Retina (tissue), 1 donor: ENCODE data around the gene GALNTL6.
"Not testable (repeated sequence)": the region's sequence is repeated elsewhere in the genome, so short reads cannot be mapped to it uniquely, and the experiment has no call there.

ENCODE experiments used
- DNase-seq: peaks from one replicate; pipeline ENCODE4 v3.0.0-alpha.2; 2016

GALNTL6 gene

DNA sequence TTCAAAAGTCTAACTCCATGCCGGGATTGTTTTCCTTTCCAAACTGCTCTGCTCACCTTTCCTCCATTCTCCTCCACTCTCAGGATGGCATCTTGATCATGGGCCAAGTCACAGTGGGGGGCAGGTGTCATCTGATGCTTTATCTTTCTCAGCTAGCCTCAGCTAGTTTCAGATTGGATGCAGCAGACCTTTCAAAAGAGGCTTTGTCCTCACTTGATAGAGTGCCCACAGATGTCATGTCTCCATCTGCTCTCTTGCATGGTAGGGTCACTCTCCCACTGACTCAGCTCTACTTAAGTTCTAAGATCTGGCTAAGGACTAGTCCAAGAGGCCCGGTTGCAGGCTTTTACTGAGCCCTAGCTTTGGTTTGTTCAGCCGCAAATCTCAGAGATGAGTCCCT, 1013.7 kb downstream of the GALNTL6 start:
- no peak for DNase-seq

DNA sequence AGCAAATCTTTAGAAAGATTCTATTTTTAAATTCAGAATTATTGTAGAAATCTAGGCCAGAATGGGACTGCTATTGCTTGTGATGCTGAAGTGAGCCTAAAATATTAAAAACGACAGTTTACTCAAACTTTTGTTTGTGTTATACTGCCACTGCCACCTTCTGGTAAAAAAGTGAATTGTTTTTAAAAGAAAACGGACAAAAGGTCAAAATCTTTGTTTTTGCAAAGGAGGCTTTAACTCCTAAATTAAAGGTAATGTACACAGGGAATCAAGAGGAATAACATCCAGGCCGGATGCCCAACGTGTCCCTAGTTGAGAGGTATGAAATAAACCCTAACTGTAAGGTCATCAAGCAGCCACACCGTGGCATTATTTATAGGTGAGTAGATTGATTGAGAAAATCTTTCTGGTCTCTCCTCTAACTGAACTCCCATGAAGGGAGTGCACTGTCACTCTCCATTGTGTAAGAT, 1017.1 kb downstream of the GALNTL6 start:
- peak; percentile 51 for DNase-seq

DNA sequence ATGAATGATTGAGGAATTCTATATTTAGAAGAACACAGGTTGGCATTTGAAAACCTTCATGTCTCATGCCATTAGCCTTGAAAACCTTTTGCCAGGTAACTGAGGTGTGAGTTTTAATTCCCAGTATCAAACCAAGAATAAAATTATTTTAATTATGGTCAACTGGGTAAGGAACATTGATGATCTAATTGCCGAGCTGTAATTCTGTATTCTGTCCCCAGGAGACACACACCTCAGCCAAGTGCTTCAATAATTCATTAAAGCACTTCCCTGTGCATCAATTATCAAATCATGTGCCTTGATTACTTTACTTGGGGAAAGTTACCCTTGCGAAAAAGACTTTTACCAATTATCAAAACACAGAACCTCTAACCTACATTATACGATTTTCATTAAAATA, 1023.5 kb downstream of the GALNTL6 start:
- no peak for DNase-seq

DNA sequence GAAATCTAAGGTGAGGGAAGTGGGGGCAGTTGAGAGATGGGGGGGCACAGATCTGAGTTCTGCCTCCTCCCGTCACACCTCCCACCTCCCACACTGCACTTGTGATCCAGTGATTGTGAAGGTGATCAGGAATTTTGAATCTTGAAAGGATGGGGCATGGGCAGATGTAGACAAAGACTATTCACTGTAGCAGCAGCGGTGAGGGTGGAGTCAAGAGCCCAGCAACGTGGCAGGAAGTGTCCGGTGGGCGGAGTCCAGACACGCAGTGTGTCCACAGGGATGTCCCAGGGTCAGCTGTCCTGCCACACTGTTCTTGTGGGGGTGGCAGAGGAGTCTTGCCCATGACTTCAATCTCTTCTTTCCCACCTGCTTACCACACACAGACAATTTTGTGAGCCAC, 1024.9 kb downstream of the GALNTL6 start:
- no peak for DNase-seq

DNA sequence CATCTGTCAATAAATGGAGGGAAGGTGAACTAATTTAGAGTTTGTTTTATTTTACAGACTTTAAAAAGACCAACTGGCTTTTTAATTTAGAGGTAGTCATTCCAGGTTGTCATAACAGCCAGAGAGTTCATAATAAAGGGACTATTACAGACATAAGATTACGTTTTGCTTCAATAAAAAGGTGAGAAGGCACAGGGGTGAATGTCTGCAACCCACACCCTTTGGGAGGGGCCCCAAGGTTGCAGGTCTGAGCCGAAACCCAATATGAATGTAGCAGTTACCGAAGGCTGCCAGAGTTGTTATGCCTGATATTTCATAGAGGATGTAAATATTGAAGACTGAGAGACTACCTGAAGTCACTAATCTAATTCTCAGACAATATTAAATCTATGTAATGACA, 1025.7 kb downstream of the GALNTL6 start:
- DNase-seq = no peak

DNA sequence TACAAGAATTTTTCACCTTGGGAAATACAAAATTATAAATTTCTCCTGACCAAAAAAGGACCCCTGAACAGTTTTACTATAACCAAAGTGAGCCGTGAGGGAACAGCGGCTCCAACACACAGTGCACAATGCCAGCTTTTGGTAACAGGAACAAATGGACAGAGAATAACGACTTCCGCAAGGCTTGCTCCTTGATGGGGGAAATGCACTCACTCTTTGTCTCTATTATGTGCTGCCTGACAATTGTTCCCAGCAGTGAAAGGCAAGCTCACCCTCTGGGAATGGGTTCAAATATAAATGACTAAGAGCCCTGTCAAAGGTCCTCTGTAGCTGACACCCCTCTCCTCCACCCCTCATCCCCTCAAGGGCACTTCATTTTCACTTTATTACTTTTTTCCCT, 1029.6 kb downstream of the GALNTL6 start:
- DNase-seq = peak; percentile 69

DNA sequence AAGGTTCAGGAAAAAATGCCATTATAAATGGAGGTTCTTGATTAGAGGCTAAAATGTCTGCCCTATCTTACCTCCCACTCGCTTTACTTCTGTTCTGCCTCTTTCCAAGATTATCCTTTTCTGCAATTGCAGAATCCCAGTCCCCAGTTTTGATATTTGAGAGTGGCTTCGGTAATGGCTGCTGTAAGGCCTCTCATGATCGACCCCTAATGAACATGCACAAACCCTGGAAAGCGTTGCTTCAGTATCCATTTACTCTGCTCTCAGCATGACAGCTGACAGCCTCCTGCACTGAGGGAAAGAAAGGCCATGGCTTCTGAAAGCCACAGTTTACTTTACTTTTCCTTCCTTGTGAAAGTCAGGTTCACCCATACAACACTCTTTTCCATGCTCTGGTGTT, 1030.0 kb downstream of the GALNTL6 start:
- DNase-seq = no peak

DNA sequence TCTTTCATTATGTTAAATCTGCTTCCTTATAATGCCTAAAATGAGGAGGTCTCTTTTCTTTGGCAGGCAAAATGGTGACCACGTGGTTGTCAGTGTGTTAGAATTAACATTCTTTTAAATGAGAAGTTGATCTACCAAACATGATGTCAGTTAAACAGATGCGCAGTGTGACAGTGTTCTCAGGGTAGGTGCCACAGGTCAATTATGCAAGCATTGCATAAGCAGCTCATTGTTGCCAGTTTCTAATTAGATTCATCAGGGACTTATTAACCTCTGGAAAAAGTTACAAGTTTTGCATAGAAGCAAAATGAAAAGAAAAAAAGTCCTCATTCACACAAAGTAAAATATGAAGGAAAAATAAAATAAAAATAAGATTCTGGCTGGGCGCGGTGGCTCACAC, 1031.4 kb downstream of the GALNTL6 start:
- DNase-seq = no peak

DNA sequence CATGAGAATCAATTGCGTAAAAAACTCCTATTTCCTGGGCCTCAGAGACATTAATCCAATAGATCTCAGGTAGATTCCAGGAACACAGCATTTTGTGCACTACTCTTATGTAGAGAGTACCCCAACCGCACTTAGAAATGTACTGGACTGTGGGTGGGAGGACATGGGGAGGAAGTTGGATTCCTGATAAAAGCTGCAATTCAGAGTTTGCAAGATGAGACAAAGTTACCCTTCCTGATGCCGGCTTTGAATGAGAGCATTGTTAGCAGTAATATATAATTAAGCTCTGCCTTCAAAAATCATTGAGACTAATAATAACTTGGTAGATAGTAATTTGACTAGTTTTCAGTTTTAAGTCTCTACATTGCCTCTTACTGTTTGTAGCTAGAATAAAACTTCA, 1032.1 kb downstream of the GALNTL6 start:
- DNase-seq = no peak

DNA sequence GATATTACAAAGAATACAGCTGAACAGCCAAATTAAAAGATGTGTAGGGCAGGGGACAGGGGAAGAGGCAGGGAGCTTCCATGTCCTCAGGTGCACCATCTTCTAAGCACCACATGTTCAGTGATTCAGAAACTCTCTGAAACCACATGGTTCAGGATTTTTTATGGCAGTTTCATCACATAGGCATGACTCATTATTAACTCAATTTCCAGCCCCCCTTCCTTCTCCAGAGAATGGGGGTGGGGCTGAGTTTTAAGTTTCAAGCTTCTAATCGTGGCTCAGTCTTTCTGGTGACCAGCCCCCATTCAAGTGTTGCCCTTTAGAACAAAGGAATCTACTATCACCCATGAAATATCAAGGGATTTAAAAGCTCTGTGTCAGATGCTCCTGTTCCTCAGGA, 1037.6 kb downstream of the GALNTL6 start:
- no peak for DNase-seq

DNA sequence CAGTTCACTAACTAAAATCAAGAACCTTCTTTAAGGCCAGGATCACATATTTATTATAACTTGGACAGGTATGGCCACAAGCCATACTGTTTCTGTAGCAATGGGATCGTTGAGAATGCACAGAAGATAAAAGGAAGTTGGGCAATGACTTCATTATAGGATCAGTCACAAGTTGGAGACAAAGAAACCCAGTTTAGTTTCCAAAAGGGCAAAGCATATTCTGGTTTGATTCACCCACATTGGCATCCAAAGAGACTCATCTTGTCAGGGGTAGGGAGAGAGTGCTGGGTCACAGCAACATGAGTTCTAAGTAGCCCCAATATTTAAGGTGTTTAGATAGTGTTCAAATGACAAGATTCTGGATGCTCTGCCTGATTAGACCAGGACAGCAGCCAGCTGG, 1038.3 kb downstream of the GALNTL6 start:
- no peak for DNase-seq

DNA sequence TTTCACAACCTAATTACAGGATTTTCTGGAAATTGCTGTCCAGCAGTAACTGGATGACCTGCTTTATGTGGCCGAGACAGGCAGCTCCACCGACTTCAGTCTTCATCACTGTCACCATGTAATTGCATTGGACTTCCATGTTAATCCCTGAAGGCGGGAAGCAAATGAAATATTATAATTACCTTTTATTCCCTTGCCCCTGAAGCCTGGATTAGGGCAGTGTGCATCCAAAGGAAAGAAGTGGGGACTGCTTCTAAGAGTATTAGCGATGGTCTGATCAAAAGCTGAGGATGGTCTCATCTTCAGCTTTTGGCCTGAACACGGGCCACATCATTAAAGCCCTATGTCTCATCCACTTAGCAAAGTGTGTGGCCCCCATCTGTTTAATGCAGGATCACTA, 1043.8 kb downstream of the GALNTL6 start:
- DNase-seq = no peak

DNA sequence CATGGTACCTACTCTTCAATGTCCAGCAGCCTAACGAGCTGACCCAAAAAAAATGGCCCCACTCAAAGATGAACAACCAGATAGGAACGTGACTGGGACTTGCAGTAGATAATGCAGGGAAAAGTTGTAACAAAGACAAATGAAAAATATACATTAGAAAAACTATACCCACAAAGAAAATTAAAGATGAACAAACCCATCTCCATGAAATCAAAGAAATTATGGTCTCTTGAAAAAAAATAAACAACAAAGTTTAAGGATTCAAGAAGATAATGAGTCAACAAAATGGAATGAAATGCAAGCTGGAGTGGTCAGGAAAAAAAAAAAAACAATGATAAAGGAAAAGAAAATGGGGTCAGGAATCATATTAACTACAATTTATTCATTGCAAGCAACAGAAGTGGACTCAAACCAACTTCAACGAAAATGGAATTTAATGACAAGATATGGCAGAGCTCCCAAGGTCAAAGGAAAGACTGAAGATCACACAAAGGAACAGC, 1045.6 kb downstream of the GALNTL6 start:
- no peak for DNase-seq

DNA sequence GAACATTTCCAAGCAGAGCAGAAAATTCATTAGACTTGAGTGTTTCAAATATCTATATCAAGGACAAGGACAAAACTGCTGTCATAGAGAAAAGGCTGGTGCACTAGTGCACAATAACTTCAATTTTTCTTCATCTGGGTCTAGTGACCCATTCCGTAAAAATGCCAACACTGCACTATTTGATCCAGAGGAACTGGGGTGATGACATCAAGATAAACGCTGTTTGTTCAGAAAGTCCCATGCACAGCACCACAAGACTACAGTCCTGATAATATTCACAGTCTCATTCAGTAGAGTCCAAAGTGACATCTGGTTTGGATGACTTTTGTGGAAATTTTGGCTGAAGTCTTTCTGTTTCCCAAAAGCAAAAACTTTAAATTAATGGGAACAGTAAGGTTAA, 1051.9 kb downstream of the GALNTL6 start:
- DNase-seq = no peak

DNA sequence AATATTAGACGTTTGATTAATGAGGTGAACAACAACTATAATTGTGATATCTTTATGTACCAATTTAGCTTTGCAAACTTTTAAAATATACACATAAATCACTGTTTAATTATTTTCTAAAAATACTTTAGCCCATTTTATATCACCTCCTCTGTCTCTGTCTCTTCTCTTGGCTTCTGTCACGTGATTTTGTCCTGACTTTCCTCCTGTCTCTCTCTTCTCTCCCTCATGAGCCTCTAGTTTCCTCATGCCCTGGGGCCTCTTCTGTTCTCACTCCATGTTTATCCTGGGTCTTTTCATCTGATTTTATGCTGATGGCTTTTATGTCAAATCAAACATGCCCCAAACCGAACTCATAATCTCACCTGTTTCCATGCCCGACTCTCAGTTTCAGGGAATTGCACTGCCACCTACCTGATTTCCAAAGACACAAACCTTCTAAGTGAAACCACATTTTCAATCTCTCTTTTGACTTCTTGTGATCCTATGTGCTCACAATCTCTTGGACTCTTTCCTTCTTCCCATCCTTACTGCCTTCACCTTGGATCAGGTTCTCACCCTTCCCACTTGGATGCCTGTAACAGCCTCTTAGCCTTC, 1052.4 kb downstream of the GALNTL6 start:
- DNase-seq = no peak

DNA sequence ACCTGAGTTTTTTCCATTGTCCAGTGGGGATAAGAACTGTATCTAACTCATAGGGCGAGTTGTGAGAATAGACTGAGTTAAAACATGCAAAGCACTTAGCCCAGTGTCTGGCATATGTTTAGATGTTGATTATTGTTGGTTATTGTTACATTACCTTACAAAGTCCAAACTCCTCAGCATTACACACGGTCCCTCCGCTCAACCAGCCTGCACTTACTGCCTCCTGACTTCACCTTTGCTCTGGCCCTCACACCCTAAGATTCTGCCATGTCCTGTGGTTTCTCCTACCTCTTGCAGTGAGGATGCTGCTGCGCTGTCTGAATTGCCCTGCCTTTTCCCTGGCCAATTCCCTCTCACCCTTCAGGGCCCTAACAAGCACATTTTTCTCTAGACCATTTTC, 1053.2 kb downstream of the GALNTL6 start:
- DNase-seq = no peak

DNA sequence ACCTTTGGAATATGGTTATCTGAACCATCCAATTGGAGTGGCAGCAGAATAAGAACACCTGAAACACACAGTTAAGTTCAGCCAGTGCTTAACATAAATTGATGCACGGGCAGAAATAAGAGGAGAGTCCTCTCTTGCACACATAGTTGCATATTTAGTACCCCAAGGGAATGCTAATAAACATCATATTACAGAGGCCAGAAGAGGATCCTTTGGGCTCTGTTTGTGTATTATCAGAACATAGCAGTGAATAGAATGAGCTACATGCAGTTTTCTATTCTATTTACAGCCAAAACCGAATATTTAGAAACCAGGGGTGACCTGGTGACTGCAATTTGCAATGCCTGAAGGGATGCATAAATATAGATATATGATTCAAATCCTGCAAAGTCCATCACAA, 1054.6 kb downstream of the GALNTL6 start:
- no peak for DNase-seq

DNA sequence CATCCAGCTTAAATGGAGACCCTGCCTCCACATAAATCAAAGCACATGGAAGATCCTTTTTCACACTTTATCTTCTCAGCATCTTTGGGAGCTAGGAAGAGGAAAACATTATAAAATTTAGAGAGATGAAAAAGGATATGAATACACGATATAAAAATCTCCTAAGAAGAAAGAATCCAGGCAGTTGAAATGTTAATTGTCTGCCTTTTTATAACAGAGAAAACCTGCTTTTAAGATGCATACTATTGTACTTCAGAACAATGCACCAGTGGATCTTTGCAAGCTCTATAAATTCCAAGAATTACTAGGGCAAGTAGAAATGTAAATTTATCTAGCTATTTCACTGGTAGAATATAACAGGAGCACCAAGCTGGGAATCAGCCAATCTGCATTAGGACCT, 1055.1 kb downstream of the GALNTL6 start:
- DNase-seq = no peak

DNA sequence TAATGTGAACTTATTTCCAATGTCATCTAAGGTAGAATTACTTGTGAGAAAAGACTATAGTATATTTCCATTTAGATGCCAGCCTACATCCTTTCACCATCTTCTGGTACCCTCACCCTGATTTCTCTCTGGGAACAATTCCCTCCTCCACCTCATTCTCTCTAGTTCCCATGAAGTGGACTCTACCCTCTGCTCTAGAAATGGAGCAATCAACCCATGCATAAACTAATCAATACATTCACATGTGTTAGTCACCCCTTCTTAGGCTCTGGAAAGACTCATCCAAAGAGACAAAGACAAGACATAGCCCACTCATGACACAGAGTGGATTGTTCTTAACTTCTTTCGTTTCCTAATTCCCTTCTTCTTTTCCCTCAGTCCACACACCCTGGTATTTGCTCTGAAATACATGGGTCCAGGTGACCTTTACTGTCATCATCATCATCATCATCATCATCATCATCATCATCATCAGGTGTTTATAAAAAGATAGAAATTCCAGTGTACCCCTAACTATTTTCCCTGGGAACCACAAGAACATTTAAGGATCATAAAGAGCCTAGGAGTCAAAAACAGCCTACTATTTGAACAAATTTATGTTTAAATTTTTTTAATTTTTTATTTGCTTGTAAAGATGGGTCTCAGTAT, 1056.5 kb downstream of the GALNTL6 start:
- DNase-seq = no peak

DNA sequence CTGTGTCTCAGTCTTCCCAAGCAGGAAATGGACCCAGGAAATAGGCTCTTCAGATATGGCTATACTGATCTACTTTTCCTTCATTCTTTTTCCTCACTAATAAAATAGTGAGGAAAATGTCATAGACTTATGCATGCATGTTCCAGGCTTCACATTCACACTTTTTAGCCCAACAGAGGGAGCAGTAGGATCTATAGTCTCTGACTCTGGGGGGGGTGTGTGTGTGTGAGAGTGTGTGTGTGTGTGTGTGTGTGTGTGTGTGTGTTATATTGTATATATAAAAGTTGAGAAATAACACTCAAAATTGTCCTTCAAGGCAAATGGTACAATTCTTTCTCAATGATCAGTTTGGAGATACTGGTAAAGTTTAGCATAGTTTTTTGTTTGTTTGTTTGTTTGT, 1058.2 kb downstream of the GALNTL6 start:
- no peak for DNase-seq

DNA sequence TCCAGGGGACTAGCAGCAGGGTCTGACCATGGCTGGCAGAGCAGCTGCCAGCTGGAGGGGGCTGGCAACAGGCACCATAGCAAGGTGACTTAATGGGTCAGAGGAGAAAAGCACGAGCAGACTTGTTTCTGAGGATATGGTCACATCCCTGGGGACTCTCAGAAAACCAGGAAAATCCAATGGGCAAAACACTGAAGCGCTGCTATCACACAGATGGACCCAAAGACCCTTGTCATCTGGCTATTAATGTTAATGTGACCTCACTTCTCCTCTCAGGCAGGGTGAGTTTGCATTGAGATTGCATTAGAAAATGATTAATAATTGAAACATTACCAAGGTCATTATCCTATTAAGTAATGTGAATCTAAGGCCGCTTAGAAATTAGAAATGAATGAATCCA, 1061.7 kb downstream of the GALNTL6 start:
- DNase-seq = peak; percentile 22

DNA sequence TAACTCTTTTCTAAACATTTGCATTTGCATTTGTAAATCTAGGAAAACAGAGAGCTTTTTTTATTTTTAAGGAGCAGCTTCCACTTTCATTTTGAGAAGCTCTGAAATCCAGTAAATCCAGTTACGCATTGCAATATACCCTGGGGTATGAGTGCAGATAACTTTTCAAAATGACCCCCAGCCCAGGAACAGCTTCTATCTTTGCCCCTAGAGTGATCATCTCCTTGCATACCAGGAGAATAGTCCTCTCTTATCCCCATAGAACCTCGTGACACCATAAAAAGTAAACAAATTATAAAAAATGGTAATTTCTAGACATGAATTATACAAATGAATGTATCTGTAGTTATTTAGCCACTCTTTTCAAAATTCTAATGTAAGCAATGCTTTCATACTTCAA, 1063.2 kb downstream of the GALNTL6 start:
- DNase-seq = no peak

DNA sequence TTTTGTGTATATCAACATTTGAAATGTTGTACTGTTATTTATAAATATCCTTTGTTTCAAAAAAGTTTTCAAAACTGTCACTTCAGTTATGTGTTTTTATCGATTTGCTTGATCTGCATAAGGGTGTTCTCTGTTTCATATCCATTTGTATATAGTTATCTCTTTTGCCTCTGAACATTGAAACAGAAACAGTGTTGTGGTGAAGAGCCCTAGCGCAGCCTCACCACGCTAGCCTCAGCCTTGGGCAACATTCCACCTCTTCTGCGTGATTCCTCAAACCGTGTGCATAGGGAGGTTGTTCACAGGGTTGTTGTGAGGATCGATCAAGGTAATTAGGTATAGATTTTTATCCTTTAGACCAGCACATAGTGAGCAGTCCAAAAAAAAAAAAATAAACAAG, 1068.4 kb downstream of the GALNTL6 start:
- DNase-seq = no peak

DNA sequence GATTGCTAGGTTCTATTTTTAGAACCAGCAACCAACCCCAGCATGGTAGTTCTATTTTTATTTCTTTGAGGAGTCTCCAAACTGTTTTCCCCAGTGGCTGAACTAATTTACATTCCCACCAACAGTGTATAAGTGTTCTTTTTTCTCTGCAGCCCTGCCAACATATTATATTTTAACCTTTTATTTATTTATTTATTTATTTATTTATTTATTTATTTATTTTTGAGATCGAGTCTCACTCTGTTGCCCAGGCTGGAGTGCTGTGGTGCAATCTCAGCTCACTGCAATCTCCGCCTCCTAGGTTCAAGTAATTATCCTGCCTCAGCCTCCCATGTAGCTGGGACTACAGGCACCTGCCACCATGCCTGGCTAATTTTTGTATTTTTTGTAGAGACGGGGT, 1074.2 kb downstream of the GALNTL6 start:
- DNase-seq = not testable (repeated sequence)

DNA sequence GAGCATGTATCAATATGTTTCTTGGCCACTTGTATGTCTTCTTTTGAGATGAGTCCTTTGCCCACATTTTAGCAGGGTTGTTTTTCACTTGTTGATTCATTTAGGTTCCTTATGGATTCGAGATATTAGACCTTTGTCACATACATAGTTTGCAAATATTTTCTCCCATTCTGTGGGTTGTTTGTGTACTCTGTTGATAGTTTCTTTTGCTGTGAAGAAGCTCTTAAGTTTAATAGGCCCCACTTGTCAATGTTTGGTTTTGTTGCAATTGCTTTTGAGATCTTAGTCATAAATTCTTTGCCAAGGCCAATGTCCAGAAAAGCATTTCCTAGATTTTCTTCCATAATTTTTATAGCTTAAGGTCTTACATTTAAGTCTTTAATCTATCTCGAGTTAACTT, 1074.8 kb downstream of the GALNTL6 start:
- DNase-seq = no peak
